WTC11 (cell line): ENCODE data around the gene WDR64.

Experiments used
- SMAD3 ChIP-seq: sonication (generic); formaldehyde crosslinking; IDR thresholded peaks from 2 replicates; pipeline ENCODE4 v1.8.0; 2022; ENCODE audit warnings: missing genetic modification reagents, mild to moderate bottlenecking, borderline replicate concordance
- SP1 ChIP-seq: sonication (generic); formaldehyde crosslinking; conservative IDR thresholded peaks from 2 replicates; pipeline ENCODE4 v1.8.1; 2022; ENCODE audit warnings: missing genetic modification reagents
- TF ChIP-seq, protein P1 (sequence below): sonication (generic); formaldehyde crosslinking; conservative IDR thresholded peaks from 2 replicates; pipeline ENCODE4 v1.8.1; 2022; ENCODE audit warnings: mild to moderate bottlenecking, missing genetic modification reagents
- TF ChIP-seq, protein P2 (sequence below): fragments of 200-600 bp; IDR thresholded peaks from 2 replicates; pipeline ENCODE4 v1.8.0; 2022; ENCODE audit warnings: antibody characterized with exemption

DNA sequence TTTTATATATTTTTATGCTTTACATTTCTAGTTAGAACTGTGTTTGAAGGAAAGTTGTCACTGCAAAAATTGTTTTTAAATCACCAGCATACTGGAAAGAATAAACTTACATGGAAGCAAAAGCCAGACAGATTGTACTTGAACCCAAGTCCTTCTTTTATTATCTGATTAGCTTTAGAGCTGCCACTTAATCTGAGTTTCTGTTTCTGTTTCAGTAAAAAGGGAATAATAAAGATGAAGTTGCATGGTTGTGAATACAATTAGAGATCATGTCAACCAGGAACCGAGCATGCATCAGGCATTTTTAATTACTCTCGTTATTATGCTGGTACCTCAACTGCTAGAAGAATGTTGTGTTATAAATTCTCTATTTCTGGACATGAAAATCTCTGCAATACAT, 119.0 kb downstream of the WDR64 start:
- TF ChIP-seq, protein P1, sequence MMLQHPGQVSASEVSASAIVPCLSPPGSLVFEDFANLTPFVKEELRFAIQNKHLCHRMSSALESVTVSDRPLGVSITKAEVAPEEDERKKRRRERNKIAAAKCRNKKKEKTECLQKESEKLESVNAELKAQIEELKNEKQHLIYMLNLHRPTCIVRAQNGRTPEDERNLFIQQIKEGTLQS (CRISPR knock-in tag), result no peak
- TF ChIP-seq, protein P2, sequence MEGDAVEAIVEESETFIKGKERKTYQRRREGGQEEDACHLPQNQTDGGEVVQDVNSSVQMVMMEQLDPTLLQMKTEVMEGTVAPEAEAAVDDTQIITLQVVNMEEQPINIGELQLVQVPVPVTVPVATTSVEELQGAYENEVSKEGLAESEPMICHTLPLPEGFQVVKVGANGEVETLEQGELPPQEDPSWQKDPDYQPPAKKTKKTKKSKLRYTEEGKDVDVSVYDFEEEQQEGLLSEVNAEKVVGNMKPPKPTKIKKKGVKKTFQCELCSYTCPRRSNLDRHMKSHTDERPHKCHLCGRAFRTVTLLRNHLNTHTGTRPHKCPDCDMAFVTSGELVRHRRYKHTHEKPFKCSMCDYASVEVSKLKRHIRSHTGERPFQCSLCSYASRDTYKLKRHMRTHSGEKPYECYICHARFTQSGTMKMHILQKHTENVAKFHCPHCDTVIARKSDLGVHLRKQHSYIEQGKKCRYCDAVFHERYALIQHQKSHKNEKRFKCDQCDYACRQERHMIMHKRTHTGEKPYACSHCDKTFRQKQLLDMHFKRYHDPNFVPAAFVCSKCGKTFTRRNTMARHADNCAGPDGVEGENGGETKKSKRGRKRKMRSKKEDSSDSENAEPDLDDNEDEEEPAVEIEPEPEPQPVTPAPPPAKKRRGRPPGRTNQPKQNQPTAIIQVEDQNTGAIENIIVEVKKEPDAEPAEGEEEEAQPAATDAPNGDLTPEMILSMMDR, result no peak
- TF ChIP-seq SMAD3 (CRISPR knock-in tag) (no peak), SP1 (CRISPR knock-in tag) (no peak)
